Measurements from ENCODE around the gene DDX42.
"Not testable (repeated sequence)": the region's sequence is repeated elsewhere in the genome, so short reads cannot be mapped to it uniquely, and the experiment has no call there.

DDX42 gene

GRCh38 chr17:63841350-63842172, 67.6 kb downstream of the DDX42 start:
- DNase-seq, result no peak

GRCh38 chr17:63842173-63842539, 68.2 kb downstream of the DDX42 start:
- DNase-seq, result no peak

GRCh38 chr17:63842540-63843386, 68.8 kb downstream of the DDX42 start, which contains the start of gene SMARCD2:
Gene SMARCD2 (minus strand): TSS chr17:63842685. CDS start chr17:63842674, 11 bp downstream.
- peak; percentile 99 for DNase-seq

GRCh38 chr17:63843387-63843888, 69.5 kb downstream of the DDX42 start:
- not testable (repeated sequence) for DNase-seq

- no peak for DNase-seq
Measured at GRCh38 chr17:63843910-63844677, 70.1 kb downstream of the DDX42 start.

GRCh38 chr17:63845509-63845908, 71.5 kb downstream of the DDX42 start:
- no peak for DNase-seq

- no peak for DNase-seq
Measured at GRCh38 chr17:63847525-63848249, 73.7 kb downstream of the DDX42 start.

- DNase-seq, result peak; percentile 94
Measured at GRCh38 chr17:63848834-63849689, 75.1 kb downstream of the DDX42 start.

- no peak for DNase-seq
Measured at GRCh38 chr17:63850401-63850800, 76.4 kb downstream of the DDX42 start.

- DNase-seq, result no peak
Measured at GRCh38 chr17:63853260-63853659, 79.3 kb downstream of the DDX42 start.

- DNase-seq, result no peak
Measured at GRCh38 chr17:63854709-63855108, 80.7 kb downstream of the DDX42 start.

GRCh38 chr17:63855185-63855584, 81.2 kb downstream of the DDX42 start:
- no peak for DNase-seq

GRCh38 chr17:63856425-63856824, 82.5 kb downstream of the DDX42 start:
- not testable (repeated sequence) for DNase-seq

- DNase-seq, result no peak
Measured at GRCh38 chr17:63859257-63859656, 85.3 kb downstream of the DDX42 start.

GRCh38 chr17:63866625-63867024, 92.7 kb downstream of the DDX42 start:
- not testable (repeated sequence) for DNase-seq

All from activated gamma-delta T cell treated with Interleukin-2 at 50 U/mL for 16 hours (primary cell).